GM06990 (cell line): ENCODE measurements around the gene RANGAP1.

Source experiments
- DNase-seq: peaks from one replicate; pipeline ENCODE4 v3.0.0-alpha.2; 2011; ENCODE audit not compliant: insufficient read length; ENCODE audit errors: extremely low read depth
- H3K27me3 ChIP-seq: replicated peaks from 2 replicates; pipeline ENCODE4 v1.6.0; 2011; ENCODE audit warnings: low read length; ENCODE audit not compliant: control insufficient read depth, insufficient read depth
- H3K36me3 ChIP-seq: 2 replicates; pipeline ENCODE4 v1.5.1; 2011; ENCODE audit warnings: low read length; ENCODE audit not compliant: control insufficient read depth, insufficient read depth
- H3K4me3 ChIP-seq: replicated peaks from 2 replicates; pipeline ENCODE4 v1.5.1; 2011; ENCODE audit warnings: low read depth, mild to moderate bottlenecking, control low read depth, low read length
- CTCF ChIP-seq: IDR thresholded peaks from 2 replicates; pipeline ENCODE4 v1.5.1; 2011; ENCODE audit warnings: low read length, control low read depth, mild to moderate bottlenecking, inconsistent platforms; ENCODE audit not compliant: insufficient read depth, poor library complexity, severe bottlenecking

The RANGAP1 gene

DNA sequence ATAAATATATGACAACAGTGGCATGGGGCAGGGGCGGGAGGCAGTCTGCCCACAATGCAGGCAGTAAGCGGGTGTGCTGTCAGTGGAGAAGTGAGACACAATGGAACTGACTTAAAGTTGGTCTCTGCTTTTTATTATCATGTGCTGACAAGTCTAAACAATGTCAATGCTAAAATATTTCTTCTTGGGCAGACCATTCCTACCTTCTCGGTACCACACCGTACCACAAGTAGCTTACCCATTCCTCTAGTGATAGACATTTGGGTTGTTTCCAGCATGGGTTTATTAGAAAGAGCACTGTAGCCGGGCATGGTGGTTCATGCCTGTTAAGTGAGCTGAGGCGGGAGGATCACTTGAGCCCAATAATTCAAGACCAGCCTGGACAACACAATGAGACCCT is 42.6 kb downstream of the RANGAP1 start:
- DNase-seq = no peak
- peaks cover 22% of the 10 kb centered on the region for H3K36me3 ChIP-seq
- H3K4me3 ChIP-seq = no peak overlapping the region
- TF ChIP-seq CTCF = no peak
- no peaks in the 10 kb centered on the region for H3K27me3 ChIP-seq

GRCh38 chr22:41242396-41243117 is 43.4 kb downstream of the RANGAP1 start:
- H3K4me3 ChIP-seq = no peak overlapping the region
- H3K36me3 ChIP-seq = peaks cover 17% of the 10 kb centered on the region
- DNase-seq = no peak
- no peak for TF ChIP-seq CTCF
- no peaks in the 10 kb centered on the region for H3K27me3 ChIP-seq

- Histone ChIP-seq H3K27me3 (no peaks in the 10 kb centered on the region), H3K4me3 (no peak overlapping the region), H3K36me3 (peaks cover 10% of the 10 kb centered on the region)
- no peak for TF ChIP-seq CTCF
- DNase-seq = no peak
These were observed 44.8 kb downstream of the RANGAP1 start for GRCh38 chr22:41241133-41241676.

DNA sequence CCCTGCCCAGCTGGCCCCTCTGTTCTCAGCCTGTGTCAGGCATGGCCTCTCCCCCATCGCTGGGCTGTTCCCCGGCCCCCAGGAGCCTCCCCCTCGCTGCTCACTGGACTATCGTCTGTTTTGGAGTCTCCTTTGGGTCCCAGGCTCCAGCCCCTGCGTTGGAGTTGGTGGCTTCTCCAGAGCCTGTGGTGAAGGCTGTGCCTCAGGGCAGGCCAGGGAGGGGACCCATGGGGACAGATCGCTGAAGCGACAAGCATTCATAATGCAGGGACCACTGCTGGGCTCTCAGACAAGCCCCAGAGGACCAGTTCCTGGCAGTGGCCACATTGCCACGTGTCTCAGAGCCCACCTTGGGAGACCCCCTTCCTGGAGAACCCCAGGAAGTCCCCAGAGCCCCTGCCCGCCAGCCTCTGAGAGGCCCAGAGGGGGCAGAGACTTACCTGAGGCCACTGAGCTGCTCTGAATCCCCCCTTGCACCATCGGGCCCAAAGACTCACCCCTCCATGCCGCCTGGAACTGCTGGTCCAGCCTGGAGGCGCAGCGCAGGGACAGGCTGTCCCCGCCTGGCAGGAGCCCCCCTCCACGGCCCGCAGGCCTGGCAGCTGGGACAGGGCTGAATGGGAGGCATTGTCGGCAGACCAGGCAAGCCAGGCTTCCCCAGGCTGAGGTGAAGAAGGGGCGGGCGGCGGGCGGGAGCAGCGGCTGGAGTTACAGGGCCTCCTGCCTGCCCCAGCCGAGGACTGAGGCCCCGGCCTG is 45.4 kb downstream of the RANGAP1 start, which contains the start of gene CHADL:
Gene CHADL (minus strand): TSS at position 555 of the 756 bp plus-strand sequence. CDS start 50 bp downstream, at position 505.
- no peaks in the 10 kb centered on the region for H3K27me3 ChIP-seq
- peaks cover 6% of the 10 kb centered on the region for H3K36me3 ChIP-seq
- no peak for TF ChIP-seq CTCF
- H3K4me3 ChIP-seq = no peak within 1 kb of the TSS
- DNase-seq = no peak

DNA sequence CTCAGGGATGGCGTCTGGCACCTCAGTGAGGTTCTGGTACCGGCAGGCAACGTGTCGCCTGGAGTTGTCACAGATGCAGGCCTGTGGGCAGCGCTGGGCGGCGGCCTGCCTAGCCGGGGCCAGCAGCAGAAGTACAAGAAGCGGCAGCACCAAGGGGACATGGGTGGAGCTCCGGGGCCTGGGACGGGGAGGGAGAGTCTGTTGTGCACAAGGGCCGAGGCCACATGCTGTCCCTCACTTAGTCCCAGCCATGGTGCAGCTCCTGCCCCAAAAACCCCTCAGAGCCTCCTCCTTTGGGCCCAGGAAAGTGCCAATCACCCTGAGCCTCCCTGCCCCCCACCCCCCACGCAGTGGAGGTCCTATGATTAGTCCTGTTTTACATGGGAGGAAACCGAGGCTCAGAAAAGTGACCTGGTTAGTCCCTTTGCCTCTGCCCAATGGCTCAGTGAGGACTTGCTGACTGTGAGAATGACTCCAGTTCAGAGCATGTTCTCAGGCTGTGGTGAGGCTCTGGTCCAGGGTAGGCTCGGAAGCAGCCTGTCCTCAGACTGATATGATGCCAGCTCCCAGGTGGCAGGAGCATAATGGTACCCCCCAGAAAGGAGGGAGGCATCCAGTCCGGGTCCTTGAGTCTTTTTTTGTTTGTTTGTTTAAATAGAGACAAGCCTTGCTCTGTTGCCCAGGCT is 46.4 kb downstream of the RANGAP1 start:
- Histone ChIP-seq H3K4me3 (no peak overlapping the region), H3K36me3 (no peaks in the 10 kb centered on the region), H3K27me3 (no peaks in the 10 kb centered on the region)
- DNase-seq = no peak
- TF ChIP-seq CTCF = no peak
